HepG2 (cell line): Measurements from ENCODE around the gene NOS2. TPM values are rescaled to one million over a fixed set of nuclear protein-coding genes. Genes with fewer than 3 reads are reported as not detected.

ENCODE experiments used
- CCAR2 ChIP-seq: fragments of 200-400 bp; formaldehyde crosslinking; optimal IDR thresholded peaks from 2 replicates; pipeline ENCODE3; 2018; ENCODE audit warnings: low read depth, mild to moderate bottlenecking, low read length, moderate library complexity
- EHMT2 ChIP-seq: fragments of 200-600 bp; sonication (generic); IDR thresholded peaks from 2 replicates; pipeline ENCODE4 v1.7.0; 2017; ENCODE audit warnings: antibody characterized with exemption, low read depth, low read length, borderline replicate concordance
- HOXA7 ChIP-seq: sonication (generic); formaldehyde crosslinking; IDR thresholded peaks from 2 replicates; pipeline ENCODE4 v1.8.1; 2022; ENCODE audit warnings: mild to moderate bottlenecking, missing genetic modification reagents, moderate library complexity
- MED1 ChIP-seq: sonication (generic); formaldehyde crosslinking; IDR thresholded peaks from 2 replicates; pipeline ENCODE4 v1.4.0; 2020; ENCODE audit warnings: missing genetic modification reagents
- MNT ChIP-seq: fragments of 450-650 bp; IDR thresholded peaks from 2 replicates; pipeline ENCODE4 v1.6.1; 2016
- NR2F2 ChIP-seq: IDR thresholded peaks from 2 replicates; pipeline ENCODE4 v1.6.1; 2012; ENCODE audit warnings: low read depth, inconsistent platforms, borderline replicate concordance
- SMYD3 ChIP-seq: sonication (generic); formaldehyde crosslinking; IDR thresholded peaks from 2 replicates; pipeline ENCODE4 v1.8.1; 2023; ENCODE audit warnings: mild to moderate bottlenecking, missing genetic modification reagents
- ZBTB39 ChIP-seq: sonication (generic); formaldehyde crosslinking; IDR thresholded peaks from 2 replicates; pipeline ENCODE4 v1.5.0; 2020; ENCODE audit warnings: missing genetic modification reagents
- ZMYM3 ChIP-seq: sonication (generic); formaldehyde crosslinking; IDR thresholded peaks from 2 replicates; pipeline ENCODE4 v1.5.1; 2020; ENCODE audit warnings: mild to moderate bottlenecking, missing genetic modification reagents
- ZNF501 ChIP-seq: sonication (generic); formaldehyde crosslinking; IDR thresholded peaks from 2 replicates; pipeline ENCODE4 v1.5.1; 2020; ENCODE audit warnings: mild to moderate bottlenecking, moderate library complexity, missing genetic modification reagents
- polyA plus RNA-seq, 8 experiments: library from polyadenylated mRNA; depleted of rRNA in 3 of 8; stranded (reverse) in 7 of 8; unstranded in 1 of 8; fragments of >200 nt; fragmentation: Illumina TruSeq in 4 of 8; extraction: Trizol in 4 of 8; gene quantifications; 2 replicates each; pipeline versions ENCODE4 v1.2.1 to v1.2.3, GENCODE V29; 2011 to 2016; ENCODE audit warnings: low read depth in 4 of 8, missing spikeins in 1 of 8, mixed read lengths in 1 of 8; ENCODE audit not compliant: insufficient read depth in 1 of 8
- total RNA-seq, 5 experiments: library from RNA; depleted of rRNA; stranded (reverse); fragments of >200 nt; fragmentation: Illumina TruSeq; extraction: Trizol; gene quantifications; 2 replicates each; pipeline ENCODE4 v1.2.3, GENCODE V29; 2016; ENCODE audit warnings: low read depth in 1 of 5

NOS2 gene
- total and polyA plus RNA-seq, 2 of the 13 experiments (the other 11 are each of a cell fraction or from before 2014, with no cell fraction given), result 0.02 TPM; not detected in 1

GRCh38 chr17:27788919-27789318, 11.4 kb downstream of the NOS2 start (continued):
- no peak for TF ChIP-seq SMYD3 (CRISPR knock-in tag)
- TF ChIP-seq EHMT2, result no peak
- no peak for TF ChIP-seq CCAR2
- no peak for TF ChIP-seq MED1 (CRISPR knock-in tag)
- TF ChIP-seq ZMYM3 (CRISPR knock-in tag), result no peak
- TF ChIP-seq HOXA7 (CRISPR knock-in tag), result no peak
- no peak for TF ChIP-seq NR2F2
- TF ChIP-seq ZBTB39 (CRISPR knock-in tag), result no peak
- TF ChIP-seq MNT, result no peak
- TF ChIP-seq ZNF501 (CRISPR knock-in tag), result no peak
